Omental fat pad (tissue), 4 donors: Measurements from ENCODE around the gene ANKDD1B. TPM values are rescaled to one million over a fixed set of nuclear protein-coding genes. Genes with fewer than 3 reads are reported as not detected.
A peak's percentile ranks its signal among the peaks of the same experiment; 100 is the strongest.
"Not testable (repeated sequence)": the region's sequence is repeated elsewhere in the genome, so short reads cannot be mapped to it uniquely, and the experiment has no call there.

Experiments used
- ATAC-seq: fragments of 150-250 bp; one replicate; pipeline ENCODE4 v1.9.1; 2016; ENCODE audit warnings: mild to moderate bottlenecking, moderate library complexity; ENCODE audit not compliant: low FRiP score
- DNase-seq: peaks from one replicate; pipeline ENCODE4 v3.0.0-alpha.2; 2019; ENCODE audit warnings: low spot score
- CTCF ChIP-seq, 3 donors: fragments of 450-650 bp; IDR thresholded peaks; one replicate each; pipeline ENCODE4 v1.5.1; 2016 to 2017; ENCODE audit warnings: antibody characterized with exemption in 3 of 3, mild to moderate bottlenecking in 3 of 3, moderate library complexity in 2 of 3
- total RNA-seq, 4 donors: library from RNA; depleted of rRNA; stranded (reverse); fragments of >200 nt; gene quantifications; one replicate each; pipeline ENCODE4 v1.1.0, GENCODE V29; 2016

ANKDD1B gene
- total RNA-seq = 1 to 10 TPM in 1 of 4 donors, under 1 TPM in 2, not detected in 1; 0.32 to 1.5 (median 0.60) TPM

GRCh38 chr5:75611311-75612225 lies at the start of gene ANKDD1B:
Gene ANKDD1B, plus strand, starts transcription at chr5:75611453. Its CDS starts 182 bp downstream, at chr5:75611635.
- DNase-seq (no peak), ATAC-seq (peak; percentile 81)
- no peak for TF ChIP-seq CTCF (IDR thresholded peaks at IDR 0.05)

- not testable (repeated sequence) for DNase-seq
These were observed 45.1 kb upstream of the ANKDD1B start for GRCh38 chr5:75565991-75566709.

DNA sequence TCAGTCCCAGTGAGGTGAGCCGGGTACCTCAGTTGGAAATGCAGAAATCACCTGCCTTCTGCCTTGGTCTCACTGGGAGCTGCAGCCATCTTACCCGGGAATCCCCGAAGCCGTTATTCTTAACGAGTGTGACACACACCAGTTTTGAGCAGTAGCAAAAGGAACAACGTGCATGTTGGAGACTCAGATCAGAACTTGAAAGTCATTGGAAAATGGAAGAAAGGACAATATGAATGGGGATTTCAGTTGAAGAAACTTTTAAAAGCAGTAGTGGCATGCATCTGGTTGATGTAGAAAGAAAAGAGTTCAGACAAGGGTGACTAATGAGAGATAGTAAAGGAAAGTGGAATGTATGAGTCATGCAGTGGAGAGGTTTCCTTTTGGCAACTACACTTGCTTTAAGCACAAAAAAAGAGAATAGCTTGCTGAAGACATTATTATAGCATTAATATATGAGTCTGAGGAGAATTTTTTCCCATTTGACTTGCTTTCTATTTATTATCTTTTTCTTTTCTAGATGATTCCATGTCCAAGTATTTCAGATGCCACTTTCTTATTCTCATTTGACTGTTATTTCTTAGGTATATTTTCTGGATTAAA lies 44.4 kb upstream of the ANKDD1B start:
- TF ChIP-seq CTCF (IDR thresholded peaks at IDR 0.05) = no peak
- ATAC-seq = peak; percentile 97
- no peak for DNase-seq

More at GRCh38 chr5:75565991-75566709, 45.1 kb upstream of the ANKDD1B start:
- not testable (repeated sequence) for ATAC-seq

DNA sequence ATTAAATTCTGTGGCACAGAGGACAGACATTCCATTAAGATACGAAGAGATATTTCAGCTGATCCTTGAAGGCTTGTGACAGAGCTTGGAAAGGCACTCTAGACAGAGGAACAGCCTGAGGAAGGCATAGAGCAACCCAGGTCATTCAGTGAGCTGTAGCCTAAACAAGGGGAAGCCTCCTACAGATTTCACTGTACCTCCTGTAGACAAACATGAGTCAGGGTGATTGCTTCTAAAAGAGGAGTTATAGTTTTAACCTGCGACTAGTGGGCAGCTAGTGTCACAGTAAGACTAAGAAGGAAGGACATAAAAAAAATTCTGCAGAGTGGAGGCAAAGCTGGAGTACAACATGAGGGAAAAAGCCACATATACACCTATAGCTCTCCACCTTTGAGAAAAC lies 43.5 kb upstream of the ANKDD1B start:
- DNase-seq (no peak), ATAC-seq (peak; percentile 48)
- no peak for TF ChIP-seq CTCF (IDR thresholded peaks at IDR 0.05)

GRCh38 chr5:75568202-75568601 lies 43.1 kb upstream of the ANKDD1B start:
- ATAC-seq (no peak), DNase-seq (no peak)
- no peak for TF ChIP-seq CTCF (IDR thresholded peaks at IDR 0.05)

- ATAC-seq (no peak), DNase-seq (no peak)
- TF ChIP-seq CTCF (IDR thresholded peaks at IDR 0.05) = no peak
These were observed 39.7 kb upstream of the ANKDD1B start for GRCh38 chr5:75571547-75571946.

DNA sequence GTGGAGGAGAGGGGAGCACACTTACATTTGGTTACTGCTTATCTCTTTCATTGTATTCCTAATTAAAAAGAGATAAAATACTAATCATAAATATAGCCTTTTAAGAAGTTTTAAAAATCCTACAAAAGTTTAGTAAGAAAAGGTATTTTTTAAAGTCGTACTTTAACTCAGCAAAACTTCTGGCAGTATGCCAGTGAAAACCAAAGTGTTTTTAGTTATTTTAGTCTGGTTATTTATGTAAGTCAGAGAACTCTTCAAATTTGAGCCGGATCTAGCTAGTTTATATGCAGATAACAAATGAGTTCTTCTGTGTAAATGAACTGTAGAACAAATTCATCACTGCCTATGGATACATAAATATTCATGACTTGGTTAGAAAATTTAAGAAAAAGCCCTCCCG lies 36.5 kb upstream of the ANKDD1B start:
- ATAC-seq (no peak), DNase-seq (no peak)
- no peak for TF ChIP-seq CTCF (IDR thresholded peaks at IDR 0.05)

- not testable (repeated sequence) for ATAC-seq, DNase-seq
These were observed 33.0 kb upstream of the ANKDD1B start for GRCh38 chr5:75578280-75578679.
